Endothelial cell of umbilical vein (primary cell): Measurements from ENCODE around the gene CNTNAP2. TPM values are rescaled to one million over a fixed set of nuclear protein-coding genes. Genes with fewer than 3 reads are reported as not detected.

ENCODE experiments used
- BruUV-seq: library from RNA; stranded (reverse); fragments of 400-500 nt; replicated peaks from 2 replicates; lab custom pipeline; 2021; lab: Mats Ljungman, UMichigan
- CTCF ChIA-PET: fragments of 300-600, 350-600 bp; sonication (Branson Sonifier 250); formaldehyde crosslinking; loops from one replicate; lab custom pipeline; 2021; ENCODE audit warnings: antibody characterized with exemption, inconsistent platforms; lab: Charles Lee
- POLR2A ChIA-PET: fragments of 300-600, 350-600 bp; sonication (Branson Sonifier 250); formaldehyde crosslinking; loops from one replicate; lab custom pipeline; 2021; ENCODE audit warnings: antibody characterized with exemption, inconsistent platforms; lab: Charles Lee
- DNase-seq: peaks from one replicate; pipeline ENCODE4 v3.0.0-alpha.2; 2011; ENCODE audit warnings: low read depth, low spot score
- FAIRE-seq: peaks from 2 replicates; lab custom pipeline; 2011; peaks lifted over from hg19 to GRCh38; lab: Jason Lieb, UNC
- H2AFZ ChIP-seq: 2 replicates; pipeline ENCODE4 v1.6.0; 2012; ENCODE audit warnings: low read depth, low read length, control low read depth, inconsistent platforms
- H3K27ac ChIP-seq: 2 replicates; pipeline ENCODE4 v1.5.1; 2011; ENCODE audit warnings: low read depth, mild to moderate bottlenecking, control low read depth, low read length, moderate library complexity; ENCODE audit not compliant: insufficient read depth
- H3K27me3 ChIP-seq, 2 experiments: 2 replicates each; pipeline versions ENCODE4 v1.6.0 to v1.6.1; 2011; ENCODE audit warnings: low read length in 2 of 2, mixed read lengths in 1 of 2; ENCODE audit not compliant: control insufficient read depth in 2 of 2, insufficient read depth in 2 of 2
- H3K36me3 ChIP-seq, 2 experiments: 2 replicates in 1 of 2; 3 replicates in 1 of 2; pipeline ENCODE4 v1.5.1; 2011; ENCODE audit warnings: low read length in 2 of 2, mild to moderate bottlenecking in 1 of 2, moderate library complexity in 1 of 2; ENCODE audit not compliant: control insufficient read depth in 2 of 2, insufficient read depth in 2 of 2; ENCODE audit errors: extremely low read depth in 1 of 2
- H3K4me1 ChIP-seq: 3 replicates; pipeline ENCODE4 v1.5.1; 2011; ENCODE audit warnings: mild to moderate bottlenecking, low read length; ENCODE audit not compliant: control insufficient read depth, insufficient read depth; ENCODE audit errors: extremely low read depth
- H3K4me2 ChIP-seq: 2 replicates; pipeline ENCODE4 v1.6.1; 2011; ENCODE audit warnings: low read length, control low read depth, mixed read lengths; ENCODE audit not compliant: insufficient read depth
- H3K4me3 ChIP-seq, 3 experiments: fragments of 200-600 bp in 1 of 3; sonication (generic), shearing (Covaris generic) in 1 of 3; replicated peaks in 1 of 3; 2 replicates each; pipeline ENCODE4 v1.5.1; 2011 to 2016; ENCODE audit warnings: control low read depth in 3 of 3, low read length in 3 of 3, mild to moderate bottlenecking in 2 of 3, inconsistent platforms in 1 of 3, low read depth in 1 of 3, moderate library complexity in 1 of 3; ENCODE audit not compliant: insufficient read depth in 1 of 3
- H3K79me2 ChIP-seq: 2 replicates; pipeline ENCODE4 v1.6.0; 2012; ENCODE audit warnings: low read length, inconsistent platforms; ENCODE audit not compliant: control insufficient read depth, insufficient read depth
- H3K9ac ChIP-seq: replicated peaks from 2 replicates; pipeline ENCODE3; 2011; ENCODE audit warnings: low read length, control low read depth; ENCODE audit not compliant: insufficient read depth; ENCODE audit errors: extremely low read depth
- H3K9me1 ChIP-seq: replicated peaks from 3 replicates; pipeline ENCODE4 v1.6.0; 2011; ENCODE audit warnings: mild to moderate bottlenecking, low read length; ENCODE audit not compliant: control insufficient read depth, insufficient read depth; ENCODE audit errors: extremely low read depth
- H3K9me3 ChIP-seq: replicated peaks from 2 replicates; pipeline ENCODE4 v1.5.1; 2012; ENCODE audit warnings: low read length, inconsistent platforms; ENCODE audit not compliant: control insufficient read depth, insufficient read depth
- H4K20me1 ChIP-seq: replicated peaks from 2 replicates; pipeline ENCODE3; 2011; ENCODE audit warnings: mild to moderate bottlenecking, low read length; ENCODE audit not compliant: control insufficient read depth, insufficient read depth; ENCODE audit errors: extremely low read depth
- EZH2 ChIP-seq: IDR thresholded peaks from 2 replicates; pipeline ENCODE4 v1.6.1; 2012; ENCODE audit warnings: borderline replicate concordance, low read depth, mild to moderate bottlenecking, moderate library complexity, low read length, inconsistent platforms; ENCODE audit not compliant: severe bottlenecking
- FOS ChIP-seq: IDR thresholded peaks from 2 replicates; pipeline ENCODE4 v1.6.1; 2011; ENCODE audit warnings: mild to moderate bottlenecking, low read length, moderate library complexity, borderline replicate concordance; ENCODE audit not compliant: insufficient read depth
- GATA2 ChIP-seq: IDR thresholded peaks from 2 replicates; pipeline ENCODE4 v1.7.0; 2011; ENCODE audit warnings: low read depth, mild to moderate bottlenecking, moderate library complexity, mixed read lengths, low read length; ENCODE audit not compliant: insufficient read length, insufficient read depth
- JUN ChIP-seq: IDR thresholded peaks from 2 replicates; pipeline ENCODE4 v1.6.1; 2011; ENCODE audit warnings: borderline replicate concordance, low read depth; ENCODE audit not compliant: insufficient read length, insufficient read depth
- MYC ChIP-seq: IDR thresholded peaks from one replicate; pipeline ENCODE4 v1.6.1; 2011; ENCODE audit warnings: mild to moderate bottlenecking, low read depth, low read length
- POLR2A ChIP-seq: IDR thresholded peaks from 2 replicates; pipeline ENCODE4 v1.6.1; 2012; ENCODE audit warnings: low read depth, mild to moderate bottlenecking, control low read depth, low read length
- POLR2AphosphoS5 ChIP-seq: IDR thresholded peaks from 2 replicates; pipeline ENCODE4 v1.6.1; 2012; ENCODE audit warnings: low read depth, mild to moderate bottlenecking, control low read depth, low read length, moderate library complexity; ENCODE audit not compliant: insufficient read depth
- dilution Hi-C: fragments of 300-500 bp; cut with MboI; formaldehyde crosslinking; loops from one replicate; pipeline ENCODE4 v1.15.0; 2019; ENCODE audit warnings: low sequenced_read_pairs; ENCODE audit not compliant: extremely low pct_ligation_motif_present
- intact Hi-C: fragments of 100-400 bp; cut with micrococcal nuclease; formaldehyde crosslinking; loops from one replicate; pipeline ENCODE4 v1.10.0; 2022
- polyA plus RNA-seq, 4 experiments: library from polyadenylated mRNA; depleted of rRNA in 3 of 4; stranded (reverse) in 3 of 4; unstranded in 1 of 4; fragments of >200 nt; gene quantifications; 2 replicates each; pipeline versions ENCODE4 v1.2.1 to v1.2.3, GENCODE V29; 2011 to 2012; ENCODE audit warnings: missing spikeins in 1 of 4
- total RNA-seq: library from RNA; stranded (reverse); gene quantifications from 2 replicates; pipeline ENCODE4 v1.2.3, GENCODE V29; 2021
- TF ChIP-seq, protein P1 (sequence below), 2 donors: IDR thresholded peaks; 1 replicate in 1 of 2; 2 replicates in 1 of 2; pipeline ENCODE4 v1.5.1; 2011; ENCODE audit warnings: low read length in 2 of 2, mild to moderate bottlenecking in 2 of 2, moderate library complexity in 2 of 2, control low read depth in 1 of 2, inconsistent platforms in 1 of 2, low read depth in 1 of 2; ENCODE audit not compliant: insufficient read depth in 1 of 2; ENCODE audit errors: extremely low read depth in 1 of 2
- TF ChIP-seq, protein P2 (sequence below): IDR thresholded peaks from 2 replicates; pipeline ENCODE4 v1.6.1; 2011; ENCODE audit not compliant: insufficient read depth, insufficient read length

The CNTNAP2 gene
- total and polyA plus RNA-seq, 2 donors (not counting 3 experiments of a cell fraction or from before 2014, with no cell fraction given): not detected

DNA sequence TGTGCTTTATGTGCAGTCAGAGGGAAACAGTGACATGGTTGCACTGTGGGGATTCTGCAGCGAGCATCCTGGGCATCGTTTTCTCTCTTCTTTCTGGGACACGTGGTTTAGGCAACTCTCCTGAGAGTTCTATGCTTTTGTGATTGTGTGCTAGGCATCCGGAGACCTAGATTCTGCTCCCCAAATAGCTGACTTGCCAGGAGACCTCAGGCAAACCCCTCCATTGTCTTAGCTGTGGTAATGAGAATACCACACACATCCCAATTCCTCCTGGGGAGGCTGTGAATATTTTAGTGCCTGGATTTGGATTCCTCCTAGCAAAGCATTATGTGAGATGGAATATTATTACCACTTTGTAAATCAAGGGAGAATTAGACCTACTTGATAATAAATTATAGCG is 1862.0 kb downstream of the CNTNAP2 start:
- H3K9ac ChIP-seq: no peak overlapping the region
- H3K36me3 ChIP-seq: no peaks in the 10 kb centered on the region
- intact Hi-C loops (no loop called here), dilution Hi-C loops (no loop called here)
- H3K4me3 ChIP-seq: no peak overlapping the region
- no peak for TF ChIP-seq EZH2
- TF ChIP-seq FOS: no peak
- TF ChIP-seq JUN: no peak
- TF ChIP-seq, protein P1, sequence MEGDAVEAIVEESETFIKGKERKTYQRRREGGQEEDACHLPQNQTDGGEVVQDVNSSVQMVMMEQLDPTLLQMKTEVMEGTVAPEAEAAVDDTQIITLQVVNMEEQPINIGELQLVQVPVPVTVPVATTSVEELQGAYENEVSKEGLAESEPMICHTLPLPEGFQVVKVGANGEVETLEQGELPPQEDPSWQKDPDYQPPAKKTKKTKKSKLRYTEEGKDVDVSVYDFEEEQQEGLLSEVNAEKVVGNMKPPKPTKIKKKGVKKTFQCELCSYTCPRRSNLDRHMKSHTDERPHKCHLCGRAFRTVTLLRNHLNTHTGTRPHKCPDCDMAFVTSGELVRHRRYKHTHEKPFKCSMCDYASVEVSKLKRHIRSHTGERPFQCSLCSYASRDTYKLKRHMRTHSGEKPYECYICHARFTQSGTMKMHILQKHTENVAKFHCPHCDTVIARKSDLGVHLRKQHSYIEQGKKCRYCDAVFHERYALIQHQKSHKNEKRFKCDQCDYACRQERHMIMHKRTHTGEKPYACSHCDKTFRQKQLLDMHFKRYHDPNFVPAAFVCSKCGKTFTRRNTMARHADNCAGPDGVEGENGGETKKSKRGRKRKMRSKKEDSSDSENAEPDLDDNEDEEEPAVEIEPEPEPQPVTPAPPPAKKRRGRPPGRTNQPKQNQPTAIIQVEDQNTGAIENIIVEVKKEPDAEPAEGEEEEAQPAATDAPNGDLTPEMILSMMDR (IDR thresholded peaks at IDR 0.05; ENCODE audit: extremely low read depth in 1 of 2, insufficient read depth in 1 of 2, low read depth in 1 of 2, low read length in 2 of 2): no peak
- no peak for TF ChIP-seq POLR2AphosphoS5
- TF ChIP-seq, protein P2, sequence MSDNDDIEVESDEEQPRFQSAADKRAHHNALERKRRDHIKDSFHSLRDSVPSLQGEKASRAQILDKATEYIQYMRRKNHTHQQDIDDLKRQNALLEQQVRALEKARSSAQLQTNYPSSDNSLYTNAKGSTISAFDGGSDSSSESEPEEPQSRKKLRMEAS: no peak
- TF ChIP-seq POLR2A: no peak
- no peak for TF ChIP-seq MYC
- TF ChIP-seq GATA2: no peak
- no TSS peak for BruUV-seq
- no peaks in the 10 kb centered on the region for H4K20me1 ChIP-seq
- DNase-seq: no peak
- no peak overlapping the region for H3K4me2 ChIP-seq
- H3K27me3 ChIP-seq: no peaks in the 10 kb centered on the region
- H3K9me1 ChIP-seq: no peaks in the 10 kb centered on the region
- no peaks in the 10 kb centered on the region for H3K4me1 ChIP-seq
- CTCF ChIA-PET: no interaction called here
- POLR2A ChIA-PET: no interaction called here
- H3K79me2 ChIP-seq: no peaks in the 10 kb centered on the region
- no peak overlapping the region for H3K27ac ChIP-seq
- no peak overlapping the region for H2AFZ ChIP-seq
- H3K9me3 ChIP-seq: no peaks in the 10 kb centered on the region
- no peak for FAIRE-seq
